ENCODE data around the gene IL5.

DNA sequence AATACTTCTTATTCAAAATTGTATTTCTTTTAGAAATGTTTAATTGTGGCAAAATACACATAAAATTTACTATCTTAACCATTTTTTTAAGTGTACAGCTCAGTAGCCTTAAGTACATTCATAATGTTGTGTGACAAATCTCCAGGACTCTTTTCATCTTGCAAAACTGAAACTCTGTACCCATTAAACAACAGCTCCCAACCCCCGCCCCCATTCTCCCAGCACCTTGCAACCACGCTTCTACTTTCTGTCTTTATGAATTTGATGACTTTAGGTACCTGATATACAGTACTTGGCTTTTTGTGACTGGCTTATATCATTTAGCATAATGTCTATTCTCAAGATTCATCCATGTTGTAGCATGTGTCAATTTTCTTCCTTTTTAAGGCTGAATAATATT is 2.8 kb upstream of the IL5 start:
- TF ChIP-seq, protein P1, sequence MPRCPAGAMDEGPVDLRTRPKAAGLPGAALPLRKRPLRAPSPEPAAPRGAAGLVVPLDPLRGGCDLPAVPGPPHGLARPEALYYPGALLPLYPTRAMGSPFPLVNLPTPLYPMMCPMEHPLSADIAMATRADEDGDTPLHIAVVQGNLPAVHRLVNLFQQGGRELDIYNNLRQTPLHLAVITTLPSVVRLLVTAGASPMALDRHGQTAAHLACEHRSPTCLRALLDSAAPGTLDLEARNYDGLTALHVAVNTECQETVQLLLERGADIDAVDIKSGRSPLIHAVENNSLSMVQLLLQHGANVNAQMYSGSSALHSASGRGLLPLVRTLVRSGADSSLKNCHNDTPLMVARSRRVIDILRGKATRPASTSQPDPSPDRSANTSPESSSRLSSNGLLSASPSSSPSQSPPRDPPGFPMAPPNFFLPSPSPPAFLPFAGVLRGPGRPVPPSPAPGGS (CRISPR knock-in tag; IDR thresholded peaks at IDR 0.05) = no peak
- TF ChIP-seq, protein P2, sequence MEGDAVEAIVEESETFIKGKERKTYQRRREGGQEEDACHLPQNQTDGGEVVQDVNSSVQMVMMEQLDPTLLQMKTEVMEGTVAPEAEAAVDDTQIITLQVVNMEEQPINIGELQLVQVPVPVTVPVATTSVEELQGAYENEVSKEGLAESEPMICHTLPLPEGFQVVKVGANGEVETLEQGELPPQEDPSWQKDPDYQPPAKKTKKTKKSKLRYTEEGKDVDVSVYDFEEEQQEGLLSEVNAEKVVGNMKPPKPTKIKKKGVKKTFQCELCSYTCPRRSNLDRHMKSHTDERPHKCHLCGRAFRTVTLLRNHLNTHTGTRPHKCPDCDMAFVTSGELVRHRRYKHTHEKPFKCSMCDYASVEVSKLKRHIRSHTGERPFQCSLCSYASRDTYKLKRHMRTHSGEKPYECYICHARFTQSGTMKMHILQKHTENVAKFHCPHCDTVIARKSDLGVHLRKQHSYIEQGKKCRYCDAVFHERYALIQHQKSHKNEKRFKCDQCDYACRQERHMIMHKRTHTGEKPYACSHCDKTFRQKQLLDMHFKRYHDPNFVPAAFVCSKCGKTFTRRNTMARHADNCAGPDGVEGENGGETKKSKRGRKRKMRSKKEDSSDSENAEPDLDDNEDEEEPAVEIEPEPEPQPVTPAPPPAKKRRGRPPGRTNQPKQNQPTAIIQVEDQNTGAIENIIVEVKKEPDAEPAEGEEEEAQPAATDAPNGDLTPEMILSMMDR (CRISPR knock-in tag; IDR thresholded peaks at IDR 0.05) = no peak
- TF ChIP-seq, protein P3, sequence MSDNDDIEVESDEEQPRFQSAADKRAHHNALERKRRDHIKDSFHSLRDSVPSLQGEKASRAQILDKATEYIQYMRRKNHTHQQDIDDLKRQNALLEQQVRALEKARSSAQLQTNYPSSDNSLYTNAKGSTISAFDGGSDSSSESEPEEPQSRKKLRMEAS (IDR thresholded peaks at IDR 0.05) = no peak
- TF ChIP-seq ZNF460 (CRISPR knock-in tag; IDR thresholded peaks at IDR 0.05; ENCODE audit: borderline replicate concordance) (no peak), TCF7L2 (IDR thresholded peaks at IDR 0.05; ENCODE audit: low read depth, low read length) (no peak), FOSL1 (CRISPR knock-in tag; IDR thresholded peaks at IDR 0.05; ENCODE audit: borderline replicate concordance) (no peak), MAFG (CRISPR knock-in tag; IDR thresholded peaks at IDR 0.05) (no peak), POLR2AphosphoS5 (IDR thresholded peaks at IDR 0.05; ENCODE audit: low read depth, low read length) (no peak), ELF4 (CRISPR knock-in tag; IDR thresholded peaks at IDR 0.05; ENCODE audit: borderline replicate concordance) (no peak)
- TF ChIP-seq, protein P4, sequence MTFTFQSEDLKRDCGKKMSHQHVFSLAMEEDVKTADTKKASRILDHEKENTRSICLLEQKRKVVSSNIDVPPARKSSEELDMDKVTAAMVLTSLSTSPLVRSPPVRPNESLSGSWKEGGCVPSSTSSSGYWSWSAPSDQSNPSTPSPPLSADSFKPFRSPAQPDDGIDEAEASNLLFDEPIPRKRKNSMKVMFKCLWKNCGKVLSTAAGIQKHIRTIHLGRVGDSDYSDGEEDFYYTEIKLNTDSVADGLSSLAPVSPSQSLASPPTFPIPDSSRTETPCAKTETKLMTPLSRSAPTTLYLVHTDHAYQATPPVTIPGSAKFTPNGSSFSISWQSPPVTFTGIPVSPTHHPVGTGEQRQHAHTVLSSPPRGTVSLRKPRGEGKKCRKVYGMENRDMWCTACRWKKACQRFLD (CRISPR knock-in tag; IDR thresholded peaks at IDR 0.05; ENCODE audit: borderline replicate concordance) = no peak

Data from HepG2 (cell line).